IgD-negative memory B cell (primary cell): ENCODE measurements around the gene FNDC3B. TPM values are rescaled to one million over a fixed set of nuclear protein-coding genes. Genes with fewer than 3 reads are reported as not detected.

ENCODE experiments used
- H3K27ac Mint-ChIP-seq, 3 donors: one replicate each; pipeline ENCODE4 v1.8.0; 2020 to 2022; ENCODE audit warnings: mild to moderate bottlenecking in 3 of 3, mixed read lengths in 3 of 3, moderate library complexity in 1 of 3
- H3K27me3 Mint-ChIP-seq: one replicate; pipeline ENCODE4 v1.8.0; 2021; ENCODE audit warnings: mixed read lengths
- H3K36me3 Mint-ChIP-seq: one replicate; pipeline ENCODE4 v1.8.0; 2020; ENCODE audit warnings: mild to moderate bottlenecking, mixed read lengths
- H3K4me1 Mint-ChIP-seq, 3 donors: one replicate each; pipeline ENCODE4 v1.8.0; 2020 to 2022; ENCODE audit warnings: mixed read lengths in 3 of 3, mild to moderate bottlenecking in 1 of 3
- H3K4me3 Mint-ChIP-seq, 4 donors: one replicate each; pipeline ENCODE4 v1.8.0; 2020 to 2022; ENCODE audit warnings: mild to moderate bottlenecking in 4 of 4, mixed read lengths in 4 of 4, moderate library complexity in 3 of 4
- H3K9me3 Mint-ChIP-seq, 3 donors: one replicate each; pipeline ENCODE4 v1.8.0; 2020 to 2021; ENCODE audit warnings: mixed read lengths in 3 of 3, mild to moderate bottlenecking in 1 of 3
- polyA plus RNA-seq: library from polyadenylated mRNA; unstranded; fragments of 300-500 nt; fragmentation: Illumina TruSeq; gene quantifications from one replicate; pipeline ENCODE4 v1.2.3, GENCODE V29; 2021

The FNDC3B gene
- polyA plus RNA-seq, 1 donor from 2014 or later = 3.5 TPM

DNA sequence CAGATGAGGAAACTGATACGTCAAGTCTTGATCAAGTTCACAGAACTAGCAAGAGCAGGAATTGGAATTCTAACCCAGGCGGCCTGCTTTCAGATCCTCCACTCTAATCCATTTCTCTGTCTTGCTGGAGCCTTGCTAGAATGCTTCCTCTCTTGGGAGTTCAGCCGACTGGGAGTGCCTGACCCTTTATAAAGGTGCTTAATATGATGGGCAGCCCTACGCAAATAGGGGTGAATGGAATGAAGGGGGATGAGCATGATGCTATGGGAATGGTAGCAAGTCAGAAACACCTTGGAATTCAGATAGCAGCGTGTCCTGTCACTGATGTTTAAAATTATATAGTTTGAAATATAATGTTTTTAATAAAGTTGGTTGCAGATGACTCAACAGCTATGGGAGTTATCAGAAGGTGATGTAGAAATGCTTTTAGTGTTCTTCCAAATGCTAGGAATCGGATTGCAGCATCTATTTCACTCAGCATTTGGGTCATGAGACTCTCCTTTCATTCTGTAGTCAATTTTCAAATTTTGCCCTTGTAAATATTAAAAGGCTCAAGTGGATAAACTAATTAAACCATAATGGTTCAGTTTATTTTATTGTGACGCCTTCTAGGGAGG, 150.7 kb downstream of the FNDC3B start:
- Mint-ChIP-seq H3K27me3 (no peaks in the 10 kb centered on the region), H3K27ac (no peak overlapping the region)

DNA sequence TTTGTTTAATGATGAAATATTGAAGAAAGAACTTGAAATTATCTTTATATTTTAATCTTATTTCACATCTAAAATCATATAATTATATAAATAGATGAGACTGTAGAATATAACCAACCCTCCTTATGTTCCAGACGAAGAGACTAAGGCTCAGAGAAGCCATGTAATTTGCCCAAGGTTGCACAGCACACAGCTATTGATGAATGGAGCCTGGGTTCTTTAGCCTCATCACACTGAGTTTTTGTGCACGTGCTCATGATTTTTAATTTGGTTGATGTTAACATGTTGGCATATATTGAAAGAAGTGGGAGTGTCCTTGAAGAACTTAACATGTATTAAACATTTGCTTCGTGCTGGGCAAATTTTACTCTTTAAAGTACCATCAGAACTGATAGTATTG, 151.6 kb downstream of the FNDC3B start:
- Mint-ChIP-seq H3K9me3 (no peaks in the 10 kb centered on the region), H3K27ac (no peak overlapping the region), H3K36me3 (no peaks in the 10 kb centered on the region), H3K4me1 (no peaks in the 10 kb centered on the region), H3K4me3 (no peak overlapping the region), H3K27me3 (no peaks in the 10 kb centered on the region)

More for the DNA sequence above, 150.7 kb downstream of the FNDC3B start:
- no peaks in the 10 kb centered on the region for H3K4me1 Mint-ChIP-seq
- H3K4me3 Mint-ChIP-seq = no peak overlapping the region
- no peaks in the 10 kb centered on the region for H3K9me3 Mint-ChIP-seq
- no peaks in the 10 kb centered on the region for H3K36me3 Mint-ChIP-seq

DNA sequence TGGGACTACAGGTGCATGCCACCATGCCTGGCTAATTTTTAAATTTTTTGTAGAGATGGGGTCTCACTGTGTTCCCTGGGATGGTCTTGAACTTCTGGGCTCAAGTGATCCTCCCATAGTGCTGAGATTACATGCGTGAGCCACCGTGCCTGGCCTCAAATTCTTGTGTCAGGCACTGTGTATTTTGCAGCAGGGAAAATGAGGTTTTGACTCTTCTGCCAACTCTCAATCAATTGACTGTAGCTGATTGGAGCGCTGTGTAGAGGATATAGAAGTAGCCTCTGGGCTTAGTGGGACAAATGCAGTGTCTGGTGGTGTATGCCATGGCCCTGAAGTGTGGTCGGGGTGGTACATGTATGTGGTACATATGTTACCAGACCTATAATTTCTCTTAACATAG, 152.3 kb downstream of the FNDC3B start:
- no peaks in the 10 kb centered on the region for H3K4me1 Mint-ChIP-seq
- H3K36me3 Mint-ChIP-seq = no peaks in the 10 kb centered on the region
- no peak overlapping the region for H3K4me3 Mint-ChIP-seq
- H3K27ac Mint-ChIP-seq = no peak overlapping the region
- H3K27me3 Mint-ChIP-seq = no peaks in the 10 kb centered on the region
- no peaks in the 10 kb centered on the region for H3K9me3 Mint-ChIP-seq

DNA sequence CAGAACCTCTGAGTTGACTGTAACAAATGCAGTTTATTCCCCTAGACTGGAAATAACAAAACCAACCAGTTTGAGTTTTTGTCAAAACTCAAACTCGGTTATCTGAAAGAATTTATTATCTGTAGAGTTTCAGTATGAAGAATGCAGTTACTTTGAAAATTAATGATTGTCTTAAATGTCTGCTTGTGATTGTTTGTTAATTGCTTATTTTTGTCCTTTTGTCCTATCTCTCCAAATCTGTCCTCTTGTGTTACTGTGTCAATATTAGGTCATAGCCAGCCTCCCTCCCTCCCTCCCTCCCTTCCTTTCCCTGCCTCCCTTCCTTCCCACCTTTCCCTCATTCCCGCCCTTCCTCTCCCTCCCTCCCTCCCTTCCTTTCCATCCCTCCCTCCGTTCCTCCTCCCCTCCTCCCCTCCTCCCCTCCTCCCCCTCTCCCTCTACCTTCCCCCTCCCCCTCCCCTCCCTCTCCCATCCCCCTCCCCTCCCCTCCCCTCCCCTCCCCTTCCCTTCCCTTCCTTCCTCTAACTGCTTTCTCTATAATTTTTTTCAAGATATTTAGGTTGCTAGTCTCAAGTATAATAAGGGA, 153.5 kb downstream of the FNDC3B start:
- H3K4me1 Mint-ChIP-seq = no peaks in the 10 kb centered on the region
- H3K9me3 Mint-ChIP-seq = no peaks in the 10 kb centered on the region
- H3K36me3 Mint-ChIP-seq = no peaks in the 10 kb centered on the region
- H3K27ac Mint-ChIP-seq = no peak overlapping the region
- no peaks in the 10 kb centered on the region for H3K27me3 Mint-ChIP-seq
- H3K4me3 Mint-ChIP-seq = no peak overlapping the region

DNA sequence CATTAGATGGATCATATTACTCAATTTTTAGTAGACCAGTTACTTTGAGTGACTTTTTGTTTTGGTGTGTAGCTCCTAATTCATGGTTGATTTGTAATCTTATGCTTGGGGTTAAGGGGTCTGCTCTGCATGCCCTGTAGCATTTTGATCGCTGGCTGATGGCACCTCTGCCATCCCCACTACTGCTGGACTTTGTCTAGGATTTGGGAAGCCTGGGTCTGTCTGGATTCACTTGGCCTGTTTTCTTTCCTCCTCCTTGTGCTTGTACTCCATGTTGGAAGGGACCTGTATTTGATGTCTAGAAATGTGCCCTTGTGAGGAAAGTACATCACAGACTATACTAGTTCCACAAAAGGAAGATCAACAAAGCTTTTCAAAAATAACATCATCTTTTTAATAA, 154.1 kb downstream of the FNDC3B start:
- Mint-ChIP-seq H3K27ac (no peak overlapping the region), H3K27me3 (no peaks in the 10 kb centered on the region), H3K4me3 (no peak overlapping the region), H3K9me3 (no peaks in the 10 kb centered on the region), H3K4me1 (no peaks in the 10 kb centered on the region), H3K36me3 (no peaks in the 10 kb centered on the region)

DNA sequence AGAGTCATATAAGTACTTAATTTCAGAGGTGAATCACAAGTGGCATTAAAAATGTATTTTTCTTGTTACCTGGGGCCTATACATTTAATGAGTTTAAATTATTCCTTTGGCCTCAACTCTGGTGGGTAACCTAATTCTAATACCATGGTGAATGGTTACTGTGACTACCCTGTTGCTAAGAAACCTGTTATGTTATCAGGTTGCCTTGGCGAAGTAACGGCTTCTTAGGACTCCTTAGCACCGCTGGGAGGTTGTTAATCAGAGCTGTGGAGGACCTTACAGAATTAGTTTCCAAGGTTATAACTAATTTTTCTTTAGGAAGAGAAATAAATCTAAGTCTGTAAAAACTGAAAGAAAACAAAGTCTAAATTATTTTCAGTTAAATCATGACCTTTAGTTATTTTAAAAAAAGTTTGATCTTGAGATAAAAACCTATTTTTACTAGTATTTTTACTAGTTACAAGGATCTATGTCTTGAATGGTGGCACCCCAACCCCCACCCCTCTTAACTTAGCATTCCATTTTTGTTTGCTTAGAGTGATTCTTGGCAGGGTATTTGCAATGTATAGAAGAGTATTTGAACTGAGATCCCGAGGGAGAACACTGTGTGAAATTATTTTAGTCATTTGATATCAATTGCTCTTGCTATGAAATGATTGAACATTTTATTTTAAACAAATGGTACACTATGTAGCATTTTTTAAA, 155.5 kb downstream of the FNDC3B start:
- Mint-ChIP-seq H3K4me1 (no peaks in the 10 kb centered on the region), H3K27me3 (no peaks in the 10 kb centered on the region), H3K9me3 (no peaks in the 10 kb centered on the region), H3K4me3 (no peak overlapping the region), H3K27ac (no peak overlapping the region), H3K36me3 (no peaks in the 10 kb centered on the region)

DNA sequence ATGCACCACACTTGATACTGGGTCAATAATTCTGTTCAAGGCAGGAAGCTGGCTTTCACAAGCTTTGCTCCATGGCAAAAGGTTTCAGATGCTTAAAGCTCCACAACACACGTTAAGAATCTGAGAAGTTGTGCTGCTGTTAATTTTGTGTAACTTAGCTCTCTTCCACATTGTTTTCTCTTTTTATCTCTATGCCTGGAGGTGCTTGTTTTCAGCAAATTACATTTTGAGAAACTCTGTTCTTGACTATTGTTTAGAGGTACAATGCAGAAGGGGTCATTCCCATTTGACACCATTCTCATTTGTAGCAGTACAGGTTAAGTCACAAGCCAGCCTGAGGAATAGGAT, 156.0 kb downstream of the FNDC3B start:
- H3K27ac Mint-ChIP-seq = no peak overlapping the region
- no peaks in the 10 kb centered on the region for H3K27me3 Mint-ChIP-seq
- H3K4me3 Mint-ChIP-seq = no peak overlapping the region
- H3K36me3 Mint-ChIP-seq = no peaks in the 10 kb centered on the region
- no peaks in the 10 kb centered on the region for H3K9me3 Mint-ChIP-seq
- H3K4me1 Mint-ChIP-seq = peaks cover 0 to 1% (median 0%) of the 10 kb centered on the region in 3 donors

DNA sequence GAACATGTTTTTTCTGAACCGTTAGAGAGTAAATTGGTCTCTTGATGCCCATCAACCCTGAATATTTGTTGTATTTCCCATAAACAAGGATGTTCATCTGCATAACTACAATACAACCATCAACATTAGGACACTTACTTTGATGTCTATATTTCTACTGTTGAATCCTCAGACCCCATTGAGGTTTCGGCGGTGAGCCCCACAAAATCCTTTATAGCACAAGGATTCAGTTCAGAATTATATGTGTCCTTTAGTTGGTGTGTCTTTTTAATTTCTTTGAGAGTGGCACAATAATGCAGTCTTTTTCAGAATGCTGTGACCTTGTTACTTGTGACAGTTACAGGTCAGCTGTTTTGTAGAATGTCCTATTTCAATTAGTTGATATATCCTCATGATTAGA, 158.0 kb downstream of the FNDC3B start:
- no peak overlapping the region for H3K4me3 Mint-ChIP-seq
- peaks cover 0 to 1% (median 0%) of the 10 kb centered on the region in 3 donors for H3K4me1 Mint-ChIP-seq
- H3K27me3 Mint-ChIP-seq = no peaks in the 10 kb centered on the region
- no peaks in the 10 kb centered on the region for H3K9me3 Mint-ChIP-seq
- no peaks in the 10 kb centered on the region for H3K36me3 Mint-ChIP-seq
- no peak overlapping the region for H3K27ac Mint-ChIP-seq

DNA sequence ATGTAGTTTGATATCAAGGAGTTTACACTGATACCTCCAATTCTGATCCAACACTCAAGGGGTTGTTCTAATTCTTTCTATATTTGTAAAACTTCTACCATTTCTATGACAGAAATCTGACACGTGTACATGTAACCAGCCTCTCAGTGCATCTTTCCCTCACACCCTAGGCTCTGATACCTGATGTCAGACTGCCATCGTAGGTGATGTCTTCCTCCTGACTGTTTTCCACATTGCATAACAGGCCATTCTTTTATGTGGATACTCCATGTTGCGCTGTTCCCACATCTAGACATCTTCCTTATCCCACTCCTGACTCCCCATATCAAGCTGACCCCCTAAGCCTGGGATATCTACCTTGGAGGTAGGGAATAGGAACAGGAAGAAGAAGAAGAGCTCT, 159.1 kb downstream of the FNDC3B start:
- H3K4me1 Mint-ChIP-seq = peaks cover 0 to 1% (median 0%) of the 10 kb centered on the region in 3 donors

DNA sequence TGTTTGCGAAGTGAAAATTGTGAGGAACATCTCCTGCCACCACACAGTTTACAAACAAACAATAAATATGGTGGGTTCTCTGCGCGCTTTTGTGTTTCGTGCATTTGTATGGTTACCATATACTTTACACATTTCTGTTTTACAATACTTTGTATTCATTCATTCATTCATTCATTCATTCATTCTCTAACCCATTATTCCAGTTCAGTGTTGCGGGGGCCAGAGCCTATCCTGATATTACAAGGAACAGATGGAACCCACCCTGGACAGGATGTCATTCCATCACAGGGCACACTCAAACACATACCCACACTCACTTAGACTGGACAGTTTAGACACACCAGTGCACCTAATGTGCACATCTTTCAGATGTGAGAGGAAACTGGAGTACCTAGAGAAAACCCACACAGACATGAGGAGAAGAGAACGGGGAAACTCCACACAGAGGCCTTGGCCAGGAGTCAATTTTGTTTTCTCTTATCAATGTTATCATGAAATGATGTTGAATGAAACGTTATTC, 160.5 kb downstream of the FNDC3B start:
- Mint-ChIP-seq H3K4me1 (peaks cover 0 to 1% (median 0%) of the 10 kb centered on the region in 3 donors), H3K4me3 (no peak overlapping the region), H3K36me3 (peaks cover 2% of the 10 kb centered on the region), H3K27me3 (no peaks in the 10 kb centered on the region), H3K27ac (no peak overlapping the region), H3K9me3 (peaks cover 2 to 4% (median 4%) of the 10 kb centered on the region in 3 donors)

More for the DNA sequence above, 159.1 kb downstream of the FNDC3B start:
- Mint-ChIP-seq H3K27me3 (no peaks in the 10 kb centered on the region), H3K9me3 (no peaks in the 10 kb centered on the region), H3K27ac (no peak overlapping the region), H3K36me3 (no peaks in the 10 kb centered on the region), H3K4me3 (no peak overlapping the region)

DNA sequence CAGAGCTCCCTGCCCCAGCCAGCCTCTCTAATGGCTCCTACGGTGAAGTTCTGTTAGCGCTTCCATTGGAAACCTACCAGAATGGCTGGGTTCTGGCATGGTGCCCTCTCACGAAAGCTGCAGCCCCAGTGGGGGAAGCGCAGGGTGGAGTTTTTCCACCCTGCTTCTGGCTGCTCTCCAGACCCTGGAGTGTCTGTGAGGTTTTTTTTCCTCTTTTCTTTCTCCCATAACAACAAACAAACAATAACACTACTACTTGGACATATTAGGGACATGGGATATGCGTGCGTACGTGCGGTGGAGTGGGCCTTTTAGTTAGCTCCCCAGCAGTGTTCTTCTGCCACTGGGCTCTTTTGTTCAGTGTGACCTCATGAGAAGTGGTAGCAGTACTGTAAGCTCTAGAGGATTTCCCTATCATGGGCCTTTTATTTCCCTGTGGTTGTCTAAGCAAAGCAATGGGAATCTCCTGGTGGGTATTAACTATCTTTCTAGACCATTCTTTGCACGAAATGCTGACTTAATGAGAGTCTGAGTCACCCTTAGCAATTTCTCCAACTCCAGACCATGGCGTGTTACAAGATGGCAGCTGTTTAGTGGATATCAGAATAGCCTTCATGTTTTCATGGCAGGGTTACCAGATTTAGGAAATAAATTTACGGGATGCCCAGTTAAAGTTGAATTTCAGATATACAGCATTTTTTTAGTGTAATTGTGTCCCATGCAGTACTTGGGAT, 161.9 kb downstream of the FNDC3B start:
- no peak overlapping the region for H3K4me3 Mint-ChIP-seq
- peaks cover 0 to 1% (median 0%) of the 10 kb centered on the region in 3 donors for H3K4me1 Mint-ChIP-seq
- H3K9me3 Mint-ChIP-seq = peaks cover 4 to 11% (median 4%) of the 10 kb centered on the region in 3 donors
- H3K36me3 Mint-ChIP-seq = peaks cover 2% of the 10 kb centered on the region
- no peak overlapping the region for H3K27ac Mint-ChIP-seq
- H3K27me3 Mint-ChIP-seq = no peaks in the 10 kb centered on the region

DNA sequence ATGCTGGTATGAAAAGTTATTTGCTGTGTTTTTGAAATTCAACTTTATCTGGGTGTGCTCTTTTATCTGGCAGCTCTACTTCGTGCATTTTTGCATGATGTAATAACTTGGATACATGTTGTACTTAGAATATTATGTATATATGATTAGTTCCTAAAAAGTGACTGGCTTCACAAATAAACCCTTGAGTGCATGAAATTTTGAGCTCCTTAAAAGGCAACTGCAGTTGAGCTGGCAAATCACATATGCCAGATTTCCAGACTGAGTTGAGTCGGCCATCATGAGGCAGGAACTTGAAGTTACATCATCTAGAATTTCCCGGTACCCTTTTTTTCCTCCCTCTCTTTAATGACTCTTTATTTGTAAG, 162.5 kb downstream of the FNDC3B start:
- H3K27me3 Mint-ChIP-seq = no peaks in the 10 kb centered on the region
- H3K36me3 Mint-ChIP-seq = peaks cover 2% of the 10 kb centered on the region
- H3K4me1 Mint-ChIP-seq = peaks cover 0 to 1% (median 0%) of the 10 kb centered on the region in 3 donors

DNA sequence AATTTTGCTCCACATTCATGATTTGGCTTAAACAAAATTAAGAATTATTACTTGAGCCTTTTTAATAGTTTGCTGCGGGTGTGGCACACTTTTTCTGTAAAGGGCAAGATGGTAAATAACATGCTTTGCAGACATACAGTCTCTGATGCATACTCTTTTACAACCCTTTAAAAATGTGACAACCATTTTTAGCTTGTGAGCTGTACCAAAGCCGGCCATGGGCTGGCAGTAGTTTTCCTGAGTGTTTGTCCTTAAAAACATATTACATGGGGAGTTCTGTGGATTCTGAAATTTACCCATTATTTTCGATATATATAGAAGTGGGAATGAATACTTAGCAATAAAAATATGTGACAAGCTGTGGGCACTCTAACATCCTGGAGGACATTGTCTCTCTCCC, 163.4 kb downstream of the FNDC3B start:
- Mint-ChIP-seq H3K27ac (peak overlapping the region in 1 of 3 donors; percentile 14), H3K9me3 (peaks cover 4 to 11% (median 5%) of the 10 kb centered on the region in 3 donors), H3K27me3 (no peaks in the 10 kb centered on the region), H3K36me3 (peaks cover 3% of the 10 kb centered on the region), H3K4me3 (no peak overlapping the region), H3K4me1 (peaks cover 0 to 1% (median 0%) of the 10 kb centered on the region in 3 donors)

More for the DNA sequence above, 162.5 kb downstream of the FNDC3B start:
- Mint-ChIP-seq H3K27ac (no peak overlapping the region), H3K4me3 (no peak overlapping the region), H3K9me3 (peaks cover 4 to 11% (median 5%) of the 10 kb centered on the region in 3 donors)

DNA sequence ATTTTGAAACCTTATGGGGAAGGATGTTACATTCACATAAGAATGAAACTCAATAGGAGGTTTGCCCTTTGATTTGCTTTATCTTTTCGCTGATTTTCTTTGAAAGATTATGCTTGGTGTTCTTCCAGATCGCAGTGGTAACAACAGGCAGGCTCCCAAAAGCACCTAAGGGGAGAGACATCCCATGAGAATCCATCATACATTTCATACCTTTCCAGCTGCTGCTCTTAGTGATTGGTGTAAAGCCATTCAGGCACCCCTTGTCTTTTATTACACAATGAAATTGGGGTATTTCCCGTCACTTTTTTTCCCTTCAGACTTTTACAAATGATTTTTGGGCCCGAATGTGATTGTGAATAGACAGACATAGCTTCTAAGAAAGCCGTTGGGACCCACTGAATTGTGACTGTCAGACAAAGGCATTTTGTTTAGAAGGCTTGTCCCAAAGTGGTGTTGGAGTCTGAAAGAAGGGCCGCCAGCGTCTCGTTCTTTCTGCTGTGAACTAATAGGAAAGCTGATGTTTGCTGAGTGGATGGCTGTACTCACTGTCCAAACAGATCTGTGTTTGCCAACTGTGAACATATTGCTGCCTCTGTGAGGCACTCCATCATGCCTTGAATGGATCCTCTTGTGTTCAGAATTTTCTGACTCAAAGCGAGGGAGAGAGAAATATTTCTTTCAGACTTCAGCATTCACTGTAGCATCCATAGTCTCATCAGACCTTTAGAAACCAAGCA, 164.3 kb downstream of the FNDC3B start:
- peaks cover 0 to 1% (median 0%) of the 10 kb centered on the region in 3 donors for H3K4me1 Mint-ChIP-seq
- peaks cover 3% of the 10 kb centered on the region for H3K36me3 Mint-ChIP-seq
- no peak overlapping the region for H3K4me3 Mint-ChIP-seq
- peaks cover 4 to 11% (median 5%) of the 10 kb centered on the region in 3 donors for H3K9me3 Mint-ChIP-seq
- no peaks in the 10 kb centered on the region for H3K27me3 Mint-ChIP-seq
- no peak overlapping the region for H3K27ac Mint-ChIP-seq
